Astrocyte (in vitro differentiated cells and primary cell): ENCODE measurements around the gene GYPC.

ENCODE experiments used
- EZH2 ChIP-seq: IDR thresholded peaks from 2 replicates; pipeline ENCODE4 v1.6.1; 2012; ENCODE audit warnings: mild to moderate bottlenecking, low read length, inconsistent platforms; ENCODE audit not compliant: insufficient read depth
- TF ChIP-seq, protein P1 (sequence below): IDR thresholded peaks from 2 replicates; pipeline ENCODE4 v1.5.1; 2011; ENCODE audit warnings: low read depth, mild to moderate bottlenecking, inconsistent platforms, low read length, moderate library complexity; ENCODE audit not compliant: insufficient read depth

DNA sequence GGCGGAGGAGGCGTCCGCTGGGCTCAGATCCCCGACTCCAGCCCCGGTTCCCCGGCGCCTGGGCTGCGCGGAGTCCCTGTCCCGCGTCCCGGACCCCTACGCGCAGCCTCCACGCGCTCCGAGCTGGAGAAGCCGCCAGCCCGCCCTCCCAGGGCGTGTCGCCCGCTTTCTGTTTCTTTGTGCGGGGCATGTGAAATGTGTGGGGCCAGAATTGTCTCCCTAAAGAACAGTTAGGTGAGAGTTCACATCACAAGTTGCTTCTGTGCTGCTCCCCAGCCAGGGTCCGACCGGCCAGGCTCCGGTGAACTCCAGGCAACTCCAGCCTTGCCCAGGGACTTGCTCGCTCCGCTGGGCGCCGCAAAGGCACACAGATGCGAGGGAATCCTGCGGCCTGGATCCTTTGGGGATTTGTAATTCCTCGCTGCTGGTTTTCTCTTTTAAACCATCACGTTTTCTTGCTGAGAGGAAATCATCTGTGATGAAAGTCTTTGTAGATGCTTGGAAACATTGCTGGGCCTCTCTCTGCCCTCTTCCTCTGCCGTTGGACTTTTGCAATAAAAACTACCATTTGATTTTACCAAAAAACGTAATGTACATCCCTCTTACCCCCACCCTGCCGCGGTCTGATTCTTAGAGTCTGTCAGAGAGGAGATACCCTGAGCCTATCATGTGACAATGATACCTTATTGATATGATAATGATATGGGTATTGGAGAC, 631 bp downstream of the GYPC start:
- TF ChIP-seq, protein P1, sequence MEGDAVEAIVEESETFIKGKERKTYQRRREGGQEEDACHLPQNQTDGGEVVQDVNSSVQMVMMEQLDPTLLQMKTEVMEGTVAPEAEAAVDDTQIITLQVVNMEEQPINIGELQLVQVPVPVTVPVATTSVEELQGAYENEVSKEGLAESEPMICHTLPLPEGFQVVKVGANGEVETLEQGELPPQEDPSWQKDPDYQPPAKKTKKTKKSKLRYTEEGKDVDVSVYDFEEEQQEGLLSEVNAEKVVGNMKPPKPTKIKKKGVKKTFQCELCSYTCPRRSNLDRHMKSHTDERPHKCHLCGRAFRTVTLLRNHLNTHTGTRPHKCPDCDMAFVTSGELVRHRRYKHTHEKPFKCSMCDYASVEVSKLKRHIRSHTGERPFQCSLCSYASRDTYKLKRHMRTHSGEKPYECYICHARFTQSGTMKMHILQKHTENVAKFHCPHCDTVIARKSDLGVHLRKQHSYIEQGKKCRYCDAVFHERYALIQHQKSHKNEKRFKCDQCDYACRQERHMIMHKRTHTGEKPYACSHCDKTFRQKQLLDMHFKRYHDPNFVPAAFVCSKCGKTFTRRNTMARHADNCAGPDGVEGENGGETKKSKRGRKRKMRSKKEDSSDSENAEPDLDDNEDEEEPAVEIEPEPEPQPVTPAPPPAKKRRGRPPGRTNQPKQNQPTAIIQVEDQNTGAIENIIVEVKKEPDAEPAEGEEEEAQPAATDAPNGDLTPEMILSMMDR = no peak
- TF ChIP-seq EZH2 = no peak
